Measurements from ENCODE around the gene TMOD3.

DNA sequence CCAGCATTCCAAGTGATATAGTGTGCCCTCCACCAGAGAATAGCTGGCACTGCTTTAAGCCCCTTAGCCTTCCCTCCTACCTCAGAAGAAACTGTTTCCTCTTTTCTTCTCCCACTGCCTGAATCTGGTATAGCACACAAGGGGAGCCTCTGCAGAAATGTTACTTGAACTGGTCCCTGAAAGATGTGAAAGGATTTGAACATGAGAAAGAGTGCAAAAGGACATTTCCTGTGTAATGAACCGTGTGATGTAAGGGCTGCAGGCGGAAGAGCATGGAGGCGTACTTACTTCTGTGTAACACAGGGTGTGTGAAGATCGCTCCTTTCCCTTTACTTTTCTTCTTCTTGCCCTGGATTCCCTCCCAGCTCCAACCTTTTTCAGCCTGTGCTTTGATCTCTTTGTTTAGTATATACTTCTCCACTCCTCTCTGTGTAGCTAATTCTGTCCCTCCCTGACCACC, 8.4 kb downstream of the TMOD3 start:
- TF ChIP-seq, protein P1, sequence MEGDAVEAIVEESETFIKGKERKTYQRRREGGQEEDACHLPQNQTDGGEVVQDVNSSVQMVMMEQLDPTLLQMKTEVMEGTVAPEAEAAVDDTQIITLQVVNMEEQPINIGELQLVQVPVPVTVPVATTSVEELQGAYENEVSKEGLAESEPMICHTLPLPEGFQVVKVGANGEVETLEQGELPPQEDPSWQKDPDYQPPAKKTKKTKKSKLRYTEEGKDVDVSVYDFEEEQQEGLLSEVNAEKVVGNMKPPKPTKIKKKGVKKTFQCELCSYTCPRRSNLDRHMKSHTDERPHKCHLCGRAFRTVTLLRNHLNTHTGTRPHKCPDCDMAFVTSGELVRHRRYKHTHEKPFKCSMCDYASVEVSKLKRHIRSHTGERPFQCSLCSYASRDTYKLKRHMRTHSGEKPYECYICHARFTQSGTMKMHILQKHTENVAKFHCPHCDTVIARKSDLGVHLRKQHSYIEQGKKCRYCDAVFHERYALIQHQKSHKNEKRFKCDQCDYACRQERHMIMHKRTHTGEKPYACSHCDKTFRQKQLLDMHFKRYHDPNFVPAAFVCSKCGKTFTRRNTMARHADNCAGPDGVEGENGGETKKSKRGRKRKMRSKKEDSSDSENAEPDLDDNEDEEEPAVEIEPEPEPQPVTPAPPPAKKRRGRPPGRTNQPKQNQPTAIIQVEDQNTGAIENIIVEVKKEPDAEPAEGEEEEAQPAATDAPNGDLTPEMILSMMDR (IDR thresholded peaks at IDR 0.05) = no peak
- no peak for TF ChIP-seq ZFX (IDR thresholded peaks at IDR 0.05; ENCODE audit: borderline replicate concordance)
